ENCODE data around the gene STOML2.
A peak's percentile ranks its signal among the peaks of the same experiment; 100 is the strongest.

The STOML2 gene

GRCh38 chr9:35107297-35108290 is 4.7 kb upstream of the STOML2 start:
- no peak for DNase-seq (ENCODE audit: low read depth in 2 of 2)

GRCh38 chr9:35106343-35106730 is 3.4 kb upstream of the STOML2 start:
- DNase-seq (ENCODE audit: low read depth in 2 of 2) = no peak

- no peak for DNase-seq (ENCODE audit: low read depth in 2 of 2)
These were observed 2.8 kb upstream of the STOML2 start for GRCh38 chr9:35105571-35106342.

- DNase-seq (ENCODE audit: low read depth in 2 of 2) = no peak
These were observed 2.2 kb upstream of the STOML2 start for GRCh38 chr9:35105126-35105525.

GRCh38 chr9:35104586-35104985 is 1.7 kb upstream of the STOML2 start:
- DNase-seq (ENCODE audit: low read depth in 2 of 2) = no peak

- no peak for DNase-seq (ENCODE audit: low read depth in 2 of 2)
These were observed 795 bp upstream of the STOML2 start for GRCh38 chr9:35103660-35104191.

GRCh38 chr9:35102465-35102768 is 514 bp downstream of the STOML2 start:
- no peak for DNase-seq (ENCODE audit: low read depth in 2 of 2)

GRCh38 chr9:35097573-35097972 is 5.4 kb downstream of the STOML2 start:
- DNase-seq (ENCODE audit: low read depth in 2 of 2) = no peak

GRCh38 chr9:35096035-35096849 is 6.7 kb downstream of the STOML2 start, which contains the start of gene PIGO:
TSS of gene PIGO (minus strand) at chr9:35096591. CDS start at chr9:35095565, 1,026 bp downstream.
- peak; percentile 71 to 72 for DNase-seq (ENCODE audit: low read depth in 2 of 2)

- DNase-seq (ENCODE audit: low read depth in 2 of 2) = no peak
These were observed 11.4 kb downstream of the STOML2 start for GRCh38 chr9:35091536-35091935.

- no peak for DNase-seq (ENCODE audit: low read depth in 2 of 2)
These were observed 13.5 kb downstream of the STOML2 start for GRCh38 chr9:35089434-35089833.

GRCh38 chr9:35085078-35085477 is 17.9 kb downstream of the STOML2 start:
- no peak for DNase-seq (ENCODE audit: low read depth in 2 of 2)

- DNase-seq (ENCODE audit: low read depth in 2 of 2) = peak; percentile 63 to 65
These were observed 23.2 kb downstream of the STOML2 start, which contains the start of gene FANCG for GRCh38 chr9:35079426-35080341. TSS of gene FANCG (minus strand) at chr9:35079942. CDS start at chr9:35079524, 418 bp downstream.

GRCh38 chr9:35079041-35079425 is 23.9 kb downstream of the STOML2 start:
- DNase-seq (ENCODE audit: low read depth in 2 of 2) = no peak

- no peak for DNase-seq (ENCODE audit: low read depth in 2 of 2)
These were observed 24.9 kb downstream of the STOML2 start for GRCh38 chr9:35078066-35078465.

- no peak for DNase-seq (ENCODE audit: low read depth in 2 of 2)
These were observed 26.1 kb downstream of the STOML2 start for GRCh38 chr9:35076848-35077247.

GRCh38 chr9:35075358-35075757 is 27.6 kb downstream of the STOML2 start:
- DNase-seq (ENCODE audit: low read depth in 2 of 2) = no peak

GRCh38 chr9:35074791-35075190 is 28.1 kb downstream of the STOML2 start:
- DNase-seq (ENCODE audit: low read depth in 2 of 2) = no peak

- DNase-seq (ENCODE audit: low read depth in 2 of 2) = no peak
These were observed 28.8 kb downstream of the STOML2 start for GRCh38 chr9:35074141-35074540.

- no peak for DNase-seq (ENCODE audit: low read depth in 2 of 2)
These were observed 29.7 kb downstream of the STOML2 start for GRCh38 chr9:35073279-35073612.

Measured in stimulated activated CD8-positive, alpha-beta memory T cell treated with anti-CD3 and anti-CD28 coated beads, Interleukin-7, amount 100 ng/mL, for 1 hour (primary cell).